WTC11 (cell line): ENCODE measurements around the gene OBSCN.

Experiments used
- NR1H2 ChIP-seq: sonication (generic); formaldehyde crosslinking; IDR thresholded peaks from 2 replicates; pipeline ENCODE4 v1.9.0; 2021; ENCODE audit warnings: mild to moderate bottlenecking, moderate library complexity, missing genetic modification reagents
- TCF7 ChIP-seq: sonication (generic); formaldehyde crosslinking; IDR thresholded peaks from 2 replicates; pipeline ENCODE4 v1.8.0; 2022; ENCODE audit warnings: mild to moderate bottlenecking, low read depth, missing genetic modification reagents, moderate library complexity
- ZNF671 ChIP-seq: fragments of 250-450 bp; sonication (Bioruptor Pico); IDR thresholded peaks from 2 replicates; pipeline ENCODE4 v1.8.0; 2021; ENCODE audit warnings: mild to moderate bottlenecking
- TF ChIP-seq, protein P1 (sequence below): fragments of 200-600 bp; IDR thresholded peaks from 2 replicates; pipeline ENCODE4 v1.8.0; 2022; ENCODE audit warnings: antibody characterized with exemption
- TF ChIP-seq, protein P2 (sequence below): sonication (generic); formaldehyde crosslinking; IDR thresholded peaks from 2 replicates; pipeline ENCODE4 v1.8.1; 2023; ENCODE audit warnings: mild to moderate bottlenecking, moderate library complexity, missing genetic modification reagents
- TF ChIP-seq, protein P3 (sequence below): fragments of 250-450 bp; sonication (Bioruptor Pico); IDR thresholded peaks from 2 replicates; pipeline ENCODE4 v1.9.0; 2021; ENCODE audit warnings: mild to moderate bottlenecking, borderline replicate concordance

DNA sequence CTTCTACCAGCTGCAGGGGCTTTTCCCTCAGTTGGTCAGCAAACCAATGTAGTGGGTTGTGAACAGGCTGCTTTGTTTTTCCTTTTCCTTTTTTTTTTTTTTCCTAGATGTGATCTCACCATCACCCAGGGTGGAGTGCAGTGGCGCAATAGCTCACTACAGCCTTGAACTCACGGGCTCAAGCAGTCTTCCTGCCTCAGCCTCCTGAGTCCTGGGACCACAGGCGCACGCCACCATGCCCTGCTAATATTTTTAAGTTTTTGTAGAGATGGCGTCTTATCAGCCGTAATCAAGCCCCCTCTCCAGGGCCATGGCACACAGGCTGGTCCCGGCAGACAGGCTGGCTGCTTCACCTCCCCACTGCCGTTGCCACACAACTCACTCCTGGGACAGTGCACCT lies 202.2 kb downstream of the OBSCN start:
- TF ChIP-seq, protein P1, sequence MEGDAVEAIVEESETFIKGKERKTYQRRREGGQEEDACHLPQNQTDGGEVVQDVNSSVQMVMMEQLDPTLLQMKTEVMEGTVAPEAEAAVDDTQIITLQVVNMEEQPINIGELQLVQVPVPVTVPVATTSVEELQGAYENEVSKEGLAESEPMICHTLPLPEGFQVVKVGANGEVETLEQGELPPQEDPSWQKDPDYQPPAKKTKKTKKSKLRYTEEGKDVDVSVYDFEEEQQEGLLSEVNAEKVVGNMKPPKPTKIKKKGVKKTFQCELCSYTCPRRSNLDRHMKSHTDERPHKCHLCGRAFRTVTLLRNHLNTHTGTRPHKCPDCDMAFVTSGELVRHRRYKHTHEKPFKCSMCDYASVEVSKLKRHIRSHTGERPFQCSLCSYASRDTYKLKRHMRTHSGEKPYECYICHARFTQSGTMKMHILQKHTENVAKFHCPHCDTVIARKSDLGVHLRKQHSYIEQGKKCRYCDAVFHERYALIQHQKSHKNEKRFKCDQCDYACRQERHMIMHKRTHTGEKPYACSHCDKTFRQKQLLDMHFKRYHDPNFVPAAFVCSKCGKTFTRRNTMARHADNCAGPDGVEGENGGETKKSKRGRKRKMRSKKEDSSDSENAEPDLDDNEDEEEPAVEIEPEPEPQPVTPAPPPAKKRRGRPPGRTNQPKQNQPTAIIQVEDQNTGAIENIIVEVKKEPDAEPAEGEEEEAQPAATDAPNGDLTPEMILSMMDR, result no peak
- TF ChIP-seq, protein P2, sequence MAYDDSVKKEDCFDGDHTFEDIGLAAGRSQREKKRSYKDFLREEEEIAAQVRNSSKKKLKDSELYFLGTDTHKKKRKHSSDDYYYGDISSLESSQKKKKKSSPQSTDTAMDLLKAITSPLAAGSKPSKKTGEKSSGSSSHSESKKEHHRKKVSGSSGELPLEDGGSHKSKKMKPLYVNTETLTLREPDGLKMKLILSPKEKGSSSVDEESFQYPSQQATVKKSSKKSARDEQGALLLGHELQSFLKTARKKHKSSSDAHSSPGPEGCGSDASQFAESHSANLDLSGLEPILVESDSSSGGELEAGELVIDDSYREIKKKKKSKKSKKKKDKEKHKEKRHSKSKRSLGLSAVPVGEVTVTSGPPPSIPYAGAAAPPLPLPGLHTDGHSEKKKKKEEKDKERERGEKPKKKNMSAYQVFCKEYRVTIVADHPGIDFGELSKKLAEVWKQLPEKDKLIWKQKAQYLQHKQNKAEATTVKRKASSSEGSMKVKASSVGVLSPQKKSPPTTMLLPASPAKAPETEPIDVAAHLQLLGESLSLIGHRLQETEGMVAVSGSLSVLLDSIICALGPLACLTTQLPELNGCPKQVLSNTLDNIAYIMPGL (CRISPR knock-in tag), result no peak
- TF ChIP-seq NR1H2 (CRISPR knock-in tag), result no peak
- TF ChIP-seq, protein P3, sequence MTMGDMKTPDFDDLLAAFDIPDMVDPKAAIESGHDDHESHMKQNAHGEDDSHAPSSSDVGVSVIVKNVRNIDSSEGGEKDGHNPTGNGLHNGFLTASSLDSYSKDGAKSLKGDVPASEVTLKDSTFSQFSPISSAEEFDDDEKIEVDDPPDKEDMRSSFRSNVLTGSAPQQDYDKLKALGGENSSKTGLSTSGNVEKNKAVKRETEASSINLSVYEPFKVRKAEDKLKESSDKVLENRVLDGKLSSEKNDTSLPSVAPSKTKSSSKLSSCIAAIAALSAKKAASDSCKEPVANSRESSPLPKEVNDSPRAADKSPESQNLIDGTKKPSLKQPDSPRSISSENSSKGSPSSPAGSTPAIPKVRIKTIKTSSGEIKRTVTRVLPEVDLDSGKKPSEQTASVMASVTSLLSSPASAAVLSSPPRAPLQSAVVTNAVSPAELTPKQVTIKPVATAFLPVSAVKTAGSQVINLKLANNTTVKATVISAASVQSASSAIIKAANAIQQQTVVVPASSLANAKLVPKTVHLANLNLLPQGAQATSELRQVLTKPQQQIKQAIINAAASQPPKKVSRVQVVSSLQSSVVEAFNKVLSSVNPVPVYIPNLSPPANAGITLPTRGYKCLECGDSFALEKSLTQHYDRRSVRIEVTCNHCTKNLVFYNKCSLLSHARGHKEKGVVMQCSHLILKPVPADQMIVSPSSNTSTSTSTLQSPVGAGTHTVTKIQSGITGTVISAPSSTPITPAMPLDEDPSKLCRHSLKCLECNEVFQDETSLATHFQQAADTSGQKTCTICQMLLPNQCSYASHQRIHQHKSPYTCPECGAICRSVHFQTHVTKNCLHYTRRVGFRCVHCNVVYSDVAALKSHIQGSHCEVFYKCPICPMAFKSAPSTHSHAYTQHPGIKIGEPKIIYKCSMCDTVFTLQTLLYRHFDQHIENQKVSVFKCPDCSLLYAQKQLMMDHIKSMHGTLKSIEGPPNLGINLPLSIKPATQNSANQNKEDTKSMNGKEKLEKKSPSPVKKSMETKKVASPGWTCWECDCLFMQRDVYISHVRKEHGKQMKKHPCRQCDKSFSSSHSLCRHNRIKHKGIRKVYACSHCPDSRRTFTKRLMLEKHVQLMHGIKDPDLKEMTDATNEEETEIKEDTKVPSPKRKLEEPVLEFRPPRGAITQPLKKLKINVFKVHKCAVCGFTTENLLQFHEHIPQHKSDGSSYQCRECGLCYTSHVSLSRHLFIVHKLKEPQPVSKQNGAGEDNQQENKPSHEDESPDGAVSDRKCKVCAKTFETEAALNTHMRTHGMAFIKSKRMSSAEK (CRISPR knock-in tag), result no peak
- TF ChIP-seq ZNF671 (CRISPR knock-in tag), result no peak
- TF ChIP-seq TCF7 (CRISPR knock-in tag), result no peak
